GM21526 (cell line): ENCODE data around the gene PPP1R12C.

Source experiments
- ATAC-seq: cut with Tn5 transposase; IDR thresholded peaks from one replicate; pipeline ENCODE4 v1.9.1; 2021; ENCODE audit warnings: moderate library complexity; ENCODE audit not compliant: unreplicated experiment, low FRiP score

PPP1R12C gene

DNA sequence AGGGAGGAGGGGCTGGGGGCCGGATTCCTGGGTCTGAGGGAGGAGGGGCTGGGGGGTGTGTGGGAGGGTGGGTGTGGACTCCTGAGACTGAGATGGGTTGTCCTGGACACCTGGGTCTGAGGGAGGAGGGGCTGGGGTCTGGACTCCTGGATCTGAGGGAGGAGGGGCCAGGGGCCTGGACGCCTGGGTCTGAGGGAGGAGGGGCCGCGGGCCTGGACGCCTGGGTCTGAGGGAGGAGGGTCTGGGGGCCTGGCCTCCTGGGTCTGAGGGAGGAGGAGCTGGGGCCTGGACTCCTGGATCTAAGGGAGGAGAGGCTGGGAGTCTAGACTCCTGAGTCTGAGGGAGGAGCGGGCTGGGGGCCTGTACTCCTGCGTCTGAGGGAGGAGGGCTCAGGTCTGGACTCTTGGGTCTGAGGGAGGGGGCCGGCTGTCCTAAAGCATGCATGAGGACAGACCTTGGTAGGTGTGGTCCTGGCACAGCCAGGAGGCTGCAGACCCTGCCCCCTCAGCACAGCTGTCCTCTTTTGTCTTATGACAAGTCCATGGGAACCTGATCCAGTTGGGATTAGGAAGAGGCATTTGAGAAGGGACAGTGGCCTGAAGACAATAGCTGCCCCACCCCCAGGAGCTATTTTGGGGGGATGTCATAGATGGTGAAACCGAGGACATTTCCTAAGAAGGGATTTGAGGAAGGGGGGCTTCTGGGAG lies 30.3 kb upstream of the PPP1R12C start:
- no peak for ATAC-seq

DNA sequence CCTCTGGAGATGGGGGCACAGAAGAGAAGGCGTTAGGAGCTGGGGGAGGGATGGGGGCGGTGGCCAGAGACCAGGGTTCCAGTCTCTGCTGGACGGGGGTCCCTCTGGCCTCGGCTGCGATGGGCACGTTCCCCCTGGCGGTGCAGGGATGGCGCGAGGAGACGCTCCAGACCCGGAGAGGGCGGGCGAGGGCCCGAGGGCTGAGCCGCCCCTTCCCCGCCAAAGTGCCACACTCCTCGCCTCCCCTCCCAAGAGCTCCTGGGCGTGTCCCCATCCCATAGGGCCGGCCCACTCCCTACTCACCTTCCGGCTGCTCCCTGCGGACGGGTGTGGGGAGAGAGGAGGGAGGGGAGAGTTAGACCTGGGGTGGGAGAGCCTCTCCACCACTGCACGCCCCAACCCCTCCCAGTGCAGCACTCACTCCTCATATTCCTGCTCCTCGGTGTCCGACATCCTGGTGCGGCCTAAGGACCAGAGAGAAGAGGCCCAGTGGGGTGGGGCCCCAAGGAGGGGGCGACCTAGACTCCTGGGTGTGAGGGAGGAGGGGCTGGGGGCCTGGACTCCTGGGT lies 29.4 kb upstream of the PPP1R12C start:
- ATAC-seq: no peak

DNA sequence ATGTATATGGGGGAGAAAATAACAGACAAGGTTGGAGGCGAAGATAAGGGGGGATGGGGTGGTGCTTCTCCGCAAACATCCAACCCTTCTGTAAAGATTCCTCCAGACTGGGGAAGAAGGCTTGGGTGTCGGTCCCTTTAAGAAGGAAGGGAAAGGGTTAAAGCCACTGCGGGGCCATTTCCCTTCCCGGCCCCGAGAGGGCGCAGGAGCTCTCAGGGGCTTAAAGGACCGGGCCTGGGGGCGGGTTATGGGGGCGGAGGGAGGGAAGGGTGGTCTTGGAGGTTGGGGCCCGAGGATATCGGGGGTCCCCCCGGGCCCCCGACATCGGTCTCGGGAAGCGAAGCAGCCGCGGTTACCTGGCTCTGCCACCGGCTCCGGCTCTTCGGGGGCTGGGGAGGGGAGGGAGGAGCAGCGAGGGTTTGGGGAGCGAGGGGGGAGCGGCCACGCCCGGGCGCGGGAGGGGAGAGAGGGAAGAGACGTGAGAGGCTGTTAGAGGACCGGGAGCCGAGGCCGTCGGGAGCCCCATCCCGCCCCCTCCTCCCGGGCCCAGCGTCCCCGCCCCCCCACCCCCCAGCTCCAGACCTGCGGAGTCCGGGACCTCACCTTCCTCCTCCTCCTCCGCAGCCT lies 28.8 kb upstream of the PPP1R12C start:
- no peak for ATAC-seq

DNA sequence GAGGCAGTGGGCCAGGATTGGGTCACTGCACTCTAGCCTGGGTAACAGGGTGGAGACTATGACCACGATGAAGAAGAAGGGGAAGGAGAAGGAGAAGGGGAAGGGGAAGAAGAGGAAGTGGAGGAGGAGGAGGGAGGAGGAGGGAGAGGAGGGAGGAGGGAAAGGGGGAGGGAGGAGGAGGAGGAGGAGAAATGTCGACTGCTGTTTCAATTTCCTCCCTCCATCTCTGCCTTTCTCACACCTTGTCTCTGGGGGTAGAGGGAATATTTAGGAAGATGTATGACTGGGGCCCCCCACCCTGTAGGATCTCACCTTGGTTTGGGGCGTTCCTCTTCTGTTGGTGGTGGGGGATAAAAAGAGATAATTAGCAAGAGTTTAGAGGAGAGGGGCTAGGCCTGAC lies 27.8 kb upstream of the PPP1R12C start:
- no peak for ATAC-seq

DNA sequence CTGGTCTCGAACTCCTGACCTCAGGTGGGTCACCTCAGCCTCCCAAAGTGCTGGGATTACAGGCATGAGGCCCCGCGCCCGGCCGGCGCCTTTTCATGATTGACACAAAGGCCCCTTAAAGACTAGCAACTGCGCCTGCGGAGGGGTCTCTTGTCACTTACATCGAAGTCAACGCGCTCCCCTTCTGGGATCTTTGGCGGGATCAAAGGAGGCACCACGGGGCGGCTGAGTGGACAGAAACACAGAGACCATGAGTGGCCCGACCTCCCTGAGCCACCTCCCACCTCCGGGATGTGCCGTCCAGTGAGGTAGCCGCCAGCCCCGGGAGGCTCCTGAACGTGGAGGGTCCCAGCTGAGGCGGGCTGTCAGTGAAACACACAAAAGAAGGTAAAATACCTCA lies 24.3 kb upstream of the PPP1R12C start:
- no peak for ATAC-seq

DNA sequence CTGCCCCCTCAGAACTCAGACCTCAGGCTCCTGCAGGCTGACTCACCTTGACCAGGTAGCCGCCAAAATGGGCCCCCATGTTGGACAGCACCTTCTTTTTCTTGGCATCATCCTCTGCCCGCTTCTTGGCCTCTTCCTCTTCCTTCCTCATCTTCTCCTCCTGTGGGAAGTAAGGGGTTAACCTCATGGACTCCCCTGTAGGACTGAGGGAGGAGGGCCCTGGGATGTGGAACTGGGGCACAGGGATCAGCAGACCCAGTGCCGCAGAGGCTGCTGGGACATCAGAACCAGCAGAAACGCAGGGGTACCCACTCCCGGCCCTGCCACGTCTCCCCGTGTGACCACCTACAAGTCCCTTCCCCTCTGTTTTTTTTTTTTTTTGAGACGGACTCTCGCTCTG lies 20.5 kb upstream of the PPP1R12C start:
- ATAC-seq: no peak

DNA sequence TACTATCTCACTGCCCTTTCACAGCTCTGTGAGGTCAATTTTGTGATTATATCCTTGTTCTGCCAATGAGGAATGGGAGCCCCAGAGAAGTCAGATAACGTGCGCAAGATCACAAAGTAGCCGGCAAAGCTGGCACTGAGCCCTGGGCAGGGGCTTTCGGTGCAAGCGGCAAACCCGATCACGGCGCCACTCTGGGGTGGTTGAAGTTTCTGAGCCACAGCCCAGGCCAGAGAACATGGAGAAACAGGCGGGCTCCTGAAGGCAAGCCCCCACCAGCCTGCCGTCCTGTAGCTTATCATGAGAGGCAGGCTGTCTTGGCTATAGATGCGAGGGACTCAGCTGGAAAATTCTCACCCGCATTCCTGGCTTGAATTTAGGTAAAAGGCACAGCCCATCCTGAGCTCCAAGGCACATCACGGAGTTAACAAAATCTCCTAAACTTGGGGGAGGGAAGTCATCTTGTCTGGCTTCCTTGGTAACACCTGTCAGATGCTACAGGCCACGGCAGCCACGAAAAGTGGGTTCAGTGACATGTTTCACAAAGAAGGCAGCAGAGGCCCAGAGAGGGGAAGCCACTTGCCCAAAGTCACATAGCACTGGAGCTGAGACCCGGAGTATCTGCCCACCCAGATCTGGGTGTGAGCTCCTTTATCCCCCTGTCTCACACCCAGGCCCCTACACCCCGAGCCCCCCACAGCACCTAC lies 19.1 kb upstream of the PPP1R12C start:
- ATAC-seq: no peak

DNA sequence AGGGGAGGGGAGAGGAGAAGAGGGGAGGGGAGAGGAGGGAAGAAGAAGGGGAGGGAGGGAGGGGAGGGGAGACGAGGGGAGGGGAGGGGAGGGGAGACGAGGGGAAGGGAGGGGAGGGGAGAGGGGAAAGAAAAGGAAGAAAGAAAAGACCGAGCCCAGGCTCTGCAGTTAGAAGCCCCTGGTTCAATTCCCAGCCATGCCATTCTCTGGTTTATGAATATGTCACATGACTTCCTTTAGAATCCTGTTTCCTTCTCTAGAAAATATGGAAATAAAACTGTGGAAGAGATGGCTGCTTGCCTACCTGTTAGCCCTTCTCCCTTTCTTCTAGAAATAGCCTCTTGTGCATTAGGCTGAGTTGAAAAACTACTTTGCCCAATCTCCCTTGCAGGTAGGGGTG lies 17.3 kb upstream of the PPP1R12C start:
- ATAC-seq: no peak

DNA sequence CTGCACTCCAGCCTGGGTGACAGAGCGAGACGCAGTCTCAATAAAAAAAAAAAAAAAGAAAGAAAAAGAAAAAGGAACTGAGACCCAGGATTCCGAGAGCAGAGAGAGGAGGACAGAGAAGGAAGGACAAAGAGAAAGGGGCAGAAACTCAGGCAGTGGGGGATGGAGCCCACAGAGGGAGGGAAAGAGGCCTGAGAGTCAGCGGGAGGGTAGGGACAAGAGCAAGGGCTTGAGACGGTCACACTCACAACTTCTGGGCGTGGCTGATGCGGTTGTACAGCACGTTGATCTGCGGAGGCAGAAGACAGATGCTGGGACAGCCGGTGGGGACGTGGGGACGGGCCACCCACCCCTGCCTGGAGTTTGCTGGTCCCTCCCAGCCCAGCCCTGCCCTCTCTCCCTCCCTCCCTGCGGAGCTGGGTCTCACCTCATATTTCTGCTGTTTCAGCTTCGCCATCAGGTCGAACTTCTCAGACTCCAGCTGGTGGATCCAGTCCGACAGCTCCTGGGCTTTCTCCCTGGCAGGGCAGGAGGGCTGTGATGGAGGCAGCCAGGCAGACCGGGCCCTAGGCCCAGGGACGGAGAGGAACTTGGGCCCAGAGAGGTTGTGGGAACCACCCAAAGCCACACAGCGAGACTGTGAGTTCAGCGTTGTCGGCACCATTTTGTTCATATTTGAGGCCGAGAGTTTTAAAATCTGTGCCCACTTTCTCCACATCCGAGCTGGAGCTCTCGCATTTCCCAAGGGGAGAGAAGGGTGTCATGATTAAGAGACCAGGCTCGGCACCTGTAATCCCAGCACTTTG lies 16.4 kb upstream of the PPP1R12C start:
- ATAC-seq: no peak

DNA sequence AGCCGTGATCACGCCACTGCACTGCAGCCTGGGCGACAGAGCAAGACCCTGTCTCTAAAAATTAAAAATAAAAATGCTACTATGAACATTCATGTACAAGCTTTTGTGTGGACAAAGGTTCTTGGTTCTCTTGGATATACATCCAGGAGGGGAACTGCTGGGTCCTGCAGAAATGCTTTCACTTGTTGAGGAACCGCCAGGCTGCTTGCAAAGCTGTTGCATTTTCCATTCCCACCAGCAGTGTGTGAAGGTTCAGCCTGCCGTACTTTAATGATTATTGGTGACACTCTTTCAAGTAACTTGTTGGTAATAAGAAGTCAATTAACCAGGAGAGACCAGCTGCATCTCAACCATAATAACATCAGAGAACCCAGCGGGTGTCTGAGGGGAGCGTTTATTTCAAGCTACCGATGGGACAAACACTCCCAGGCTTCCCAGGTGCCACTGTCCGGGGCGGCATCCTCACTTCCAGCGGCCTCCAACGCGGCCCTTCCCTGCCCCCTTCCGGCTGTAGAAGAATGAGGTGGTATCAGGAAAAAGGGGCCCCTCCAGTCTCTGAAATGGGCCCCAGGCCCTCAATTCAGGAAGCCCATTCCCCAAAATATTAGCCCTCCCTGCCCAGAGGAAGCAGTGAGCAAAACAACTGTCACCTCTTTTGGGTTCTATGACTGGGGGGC lies 15.2 kb upstream of the PPP1R12C start:
- ATAC-seq: no peak

DNA sequence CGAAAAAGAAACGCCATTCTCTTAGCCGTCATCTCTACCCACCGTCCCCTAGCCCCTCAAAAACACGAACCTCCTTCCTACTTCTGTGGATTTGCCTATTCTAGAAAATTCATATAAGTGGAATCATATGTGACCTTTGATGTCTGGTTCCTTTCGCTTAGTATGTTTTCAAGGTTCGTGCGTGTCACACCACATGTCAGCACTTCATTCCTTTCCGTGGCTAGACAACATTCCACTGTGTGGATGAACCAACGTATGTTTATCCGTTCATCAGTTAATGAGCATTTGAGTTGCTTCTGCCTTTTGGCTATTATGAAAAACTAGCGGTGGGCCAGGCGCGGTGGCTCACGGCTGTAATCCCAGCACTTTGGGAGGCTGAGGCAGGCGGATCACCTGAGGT lies 14.0 kb upstream of the PPP1R12C start:
- ATAC-seq: no peak

DNA sequence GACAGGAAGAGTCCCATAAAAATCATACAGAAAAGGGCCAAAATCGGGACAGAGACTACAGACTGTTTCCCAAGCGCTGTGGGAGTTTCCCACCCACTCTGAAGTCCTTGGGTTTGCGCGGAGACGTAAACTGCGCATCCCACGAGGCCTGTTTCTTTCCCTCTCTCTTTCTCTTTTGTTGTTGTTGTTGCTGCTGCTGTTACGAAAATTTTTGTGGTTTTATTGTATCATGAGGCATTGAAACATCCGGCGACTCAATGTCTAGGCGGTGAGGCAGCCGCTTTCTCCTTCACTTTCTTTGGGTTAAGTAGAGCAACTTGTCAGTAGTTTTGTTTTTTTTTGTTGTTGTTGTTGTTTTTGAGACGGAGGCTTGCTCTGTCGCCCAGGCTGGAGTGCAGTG lies 1.6 kb upstream of the PPP1R12C start:
- ATAC-seq: no peak

DNA sequence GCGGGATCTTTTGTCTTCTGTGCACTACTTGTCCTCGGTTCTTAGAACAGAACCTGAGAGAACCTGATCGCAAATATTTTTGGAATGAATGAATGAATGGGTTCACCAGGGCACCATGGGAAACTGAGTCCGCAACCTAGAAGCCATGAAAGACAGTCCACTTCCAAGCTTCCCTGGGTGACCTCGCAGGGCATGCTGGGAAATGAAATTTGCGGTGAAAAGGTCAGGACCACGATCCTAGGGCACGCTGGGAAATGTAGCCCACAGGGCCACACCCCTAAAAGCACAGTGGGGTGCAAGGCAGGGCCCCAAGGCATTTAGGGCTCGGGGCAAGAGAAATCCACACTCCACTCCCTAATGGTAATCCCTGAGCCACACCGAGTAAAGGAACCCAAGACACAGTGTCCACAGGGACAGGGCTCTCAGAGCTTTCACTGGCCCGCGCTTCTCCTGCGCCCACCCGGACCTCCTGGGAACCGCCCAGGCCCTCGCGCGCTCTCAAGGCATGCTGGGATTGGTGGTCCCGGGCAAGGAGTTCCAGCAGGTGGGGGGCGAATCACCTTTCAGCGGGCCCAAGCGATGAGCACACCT lies 1.1 kb upstream of the PPP1R12C start:
- no peak for ATAC-seq

DNA sequence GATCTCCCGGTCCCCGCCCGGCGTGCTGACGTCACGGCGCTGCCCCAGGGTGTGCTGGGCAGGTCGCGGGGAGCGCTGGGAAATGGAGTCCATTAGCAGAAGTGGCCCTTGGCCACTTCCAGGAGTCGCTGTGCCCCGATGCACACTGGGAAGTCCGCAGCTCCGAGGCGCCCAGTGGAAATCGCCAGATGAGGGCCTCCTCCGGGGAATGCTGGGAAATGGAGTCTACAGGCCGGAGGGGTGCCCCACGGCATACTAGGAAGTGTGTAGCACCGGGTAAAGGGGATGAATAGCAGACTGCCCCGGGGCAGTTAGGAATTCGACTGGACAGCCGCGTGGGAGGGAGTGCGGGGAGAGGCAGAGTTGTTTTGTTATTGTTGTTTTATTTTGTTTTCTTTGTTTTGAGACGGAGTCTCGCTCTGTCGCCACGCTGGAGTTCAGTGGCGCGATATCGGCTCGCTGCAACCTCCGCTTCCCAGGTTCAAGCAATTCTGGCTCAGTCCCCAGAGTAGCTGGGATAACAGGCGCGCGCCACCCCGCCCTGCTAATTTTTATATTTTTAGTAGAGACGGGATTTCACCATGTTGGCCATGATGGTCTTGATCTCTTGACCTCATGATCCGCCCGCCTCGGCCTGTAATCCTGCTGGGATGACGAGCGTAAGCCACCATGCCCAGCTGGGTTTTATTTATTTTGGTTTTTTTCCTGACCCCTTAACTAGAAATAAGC lies 390 bp upstream of the PPP1R12C start:
- ATAC-seq: peak; percentile 67

DNA sequence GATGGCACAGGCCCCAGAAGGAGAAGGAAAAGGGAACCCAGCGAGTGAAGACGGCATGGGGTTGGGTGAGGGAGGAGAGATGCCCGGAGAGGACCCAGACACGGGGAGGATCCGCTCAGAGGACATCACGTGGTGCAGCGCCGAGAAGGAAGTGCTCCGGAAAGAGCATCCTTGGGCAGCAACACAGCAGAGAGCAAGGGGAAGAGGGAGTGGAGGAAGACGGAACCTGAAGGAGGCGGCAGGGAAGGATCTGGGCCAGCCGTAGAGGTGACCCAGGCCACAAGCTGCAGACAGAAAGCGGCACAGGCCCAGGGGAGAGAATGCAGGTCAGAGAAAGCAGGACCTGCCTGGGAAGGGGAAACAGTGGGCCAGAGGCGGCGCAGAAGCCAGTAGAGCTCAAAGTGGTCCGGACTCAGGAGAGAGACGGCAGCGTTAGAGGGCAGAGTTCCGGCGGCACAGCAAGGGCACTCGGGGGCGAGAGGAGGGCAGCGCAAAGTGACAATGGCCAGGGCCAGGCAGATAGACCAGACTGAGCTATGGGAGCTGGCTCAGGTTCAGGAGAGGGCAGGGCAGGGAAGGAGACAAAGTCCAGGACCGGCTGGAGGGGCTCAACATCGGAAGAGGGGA lies 1.1 kb downstream of the PPP1R12C start:
- no peak for ATAC-seq

DNA sequence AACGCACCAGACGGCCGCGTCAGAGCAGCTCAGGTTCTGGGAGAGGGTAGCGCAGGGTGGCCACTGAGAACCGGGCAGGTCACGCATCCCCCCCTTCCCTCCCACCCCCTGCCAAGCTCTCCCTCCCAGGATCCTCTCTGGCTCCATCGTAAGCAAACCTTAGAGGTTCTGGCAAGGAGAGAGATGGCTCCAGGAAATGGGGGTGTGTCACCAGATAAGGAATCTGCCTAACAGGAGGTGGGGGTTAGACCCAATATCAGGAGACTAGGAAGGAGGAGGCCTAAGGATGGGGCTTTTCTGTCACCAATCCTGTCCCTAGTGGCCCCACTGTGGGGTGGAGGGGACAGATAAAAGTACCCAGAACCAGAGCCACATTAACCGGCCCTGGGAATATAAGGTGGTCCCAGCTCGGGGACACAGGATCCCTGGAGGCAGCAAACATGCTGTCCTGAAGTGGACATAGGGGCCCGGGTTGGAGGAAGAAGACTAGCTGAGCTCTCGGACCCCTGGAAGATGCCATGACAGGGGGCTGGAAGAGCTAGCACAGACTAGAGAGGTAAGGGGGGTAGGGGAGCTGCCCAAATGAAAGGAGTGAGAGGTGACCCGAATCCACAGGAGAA lies 1.9 kb downstream of the PPP1R12C start:
- ATAC-seq: no peak

DNA sequence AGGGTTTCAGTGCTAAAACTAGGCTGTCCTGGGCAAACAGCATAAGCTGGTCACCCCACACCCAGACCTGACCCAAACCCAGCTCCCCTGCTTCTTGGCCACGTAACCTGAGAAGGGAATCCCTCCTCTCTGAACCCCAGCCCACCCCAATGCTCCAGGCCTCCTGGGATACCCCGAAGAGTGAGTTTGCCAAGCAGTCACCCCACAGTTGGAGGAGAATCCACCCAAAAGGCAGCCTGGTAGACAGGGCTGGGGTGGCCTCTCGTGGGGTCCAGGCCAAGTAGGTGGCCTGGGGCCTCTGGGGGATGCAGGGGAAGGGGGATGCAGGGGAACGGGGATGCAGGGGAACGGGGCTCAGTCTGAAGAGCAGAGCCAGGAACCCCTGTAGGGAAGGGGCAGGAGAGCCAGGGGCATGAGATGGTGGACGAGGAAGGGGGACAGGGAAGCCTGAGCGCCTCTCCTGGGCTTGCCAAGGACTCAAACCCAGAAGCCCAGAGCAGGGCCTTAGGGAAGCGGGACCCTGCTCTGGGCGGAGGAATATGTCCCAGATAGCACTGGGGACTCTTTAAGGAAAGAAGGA lies 2.8 kb downstream of the PPP1R12C start:
- no peak for ATAC-seq

DNA sequence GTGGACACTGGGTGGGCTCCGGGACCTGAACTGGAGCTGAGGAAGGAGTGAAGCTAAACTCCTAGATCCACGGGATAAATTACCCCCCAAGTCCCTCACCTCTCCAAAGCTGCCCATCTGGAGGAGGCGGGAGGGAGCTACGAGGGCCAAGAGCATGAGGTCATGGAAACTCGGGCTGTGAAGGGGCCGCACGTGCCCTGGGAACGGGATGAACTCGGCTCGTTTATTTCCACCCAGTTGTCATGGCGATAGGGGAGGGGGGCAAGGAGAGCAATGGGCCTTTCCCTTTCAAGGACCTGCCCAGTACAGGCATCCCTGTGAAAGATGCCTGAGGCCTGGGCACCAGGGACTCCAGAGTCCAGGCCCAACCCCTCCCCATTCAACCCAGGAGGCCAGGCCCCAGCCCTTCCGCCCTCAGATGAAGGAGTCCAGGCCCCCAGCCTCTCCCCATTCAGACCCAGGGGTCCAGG lies 3.8 kb downstream of the PPP1R12C start:
- no peak for ATAC-seq
